Mucosa of rectum (tissue), 2 donors: ENCODE results near the gene OSBPL9.

Experiments used
- H3K27ac ChIP-seq, 2 donors: one replicate each; pipeline ENCODE4 v1.7.0; 2013; ENCODE audit warnings: inconsistent platforms in 2 of 2, low read depth in 2 of 2, low read length in 2 of 2
- H3K27me3 ChIP-seq, 2 donors: one replicate each; pipeline ENCODE4 v1.7.0; 2013; ENCODE audit warnings: low read length in 2 of 2; ENCODE audit not compliant: control insufficient read depth in 2 of 2, insufficient read depth in 2 of 2
- H3K36me3 ChIP-seq, 2 donors: one replicate each; pipeline ENCODE4 v1.7.0; 2013; ENCODE audit warnings: low read length in 2 of 2; ENCODE audit not compliant: control insufficient read depth in 2 of 2, insufficient read depth in 2 of 2
- H3K4me1 ChIP-seq, 2 donors: one replicate each; pipeline ENCODE4 v1.7.0; 2013; ENCODE audit warnings: low read length in 2 of 2, mild to moderate bottlenecking in 1 of 2; ENCODE audit not compliant: control insufficient read depth in 2 of 2, insufficient read depth in 2 of 2
- H3K4me3 ChIP-seq, 2 donors: one replicate each; pipeline ENCODE4 v1.7.0; 2013; ENCODE audit warnings: low read length in 2 of 2
- H3K9ac ChIP-seq, 2 donors: one replicate each; pipeline ENCODE4 v1.7.0; 2013; ENCODE audit warnings: low read length in 2 of 2, low read depth in 1 of 2, mild to moderate bottlenecking in 1 of 2
- H3K9me3 ChIP-seq, 2 donors: one replicate each; pipeline ENCODE4 v1.7.0; 2013; ENCODE audit warnings: low read length in 2 of 2; ENCODE audit not compliant: control insufficient read depth in 2 of 2
- donor health status: healthy.
- donor health status: Normal muscosa, but diverticular disease.

OSBPL9 gene

GRCh38 chr1:51660580-51660979, 43.7 kb downstream of the OSBPL9 start:
- Histone ChIP-seq H3K27me3 (no peaks in the 10 kb centered on the region), H3K27ac (no peak overlapping the region)

DNA sequence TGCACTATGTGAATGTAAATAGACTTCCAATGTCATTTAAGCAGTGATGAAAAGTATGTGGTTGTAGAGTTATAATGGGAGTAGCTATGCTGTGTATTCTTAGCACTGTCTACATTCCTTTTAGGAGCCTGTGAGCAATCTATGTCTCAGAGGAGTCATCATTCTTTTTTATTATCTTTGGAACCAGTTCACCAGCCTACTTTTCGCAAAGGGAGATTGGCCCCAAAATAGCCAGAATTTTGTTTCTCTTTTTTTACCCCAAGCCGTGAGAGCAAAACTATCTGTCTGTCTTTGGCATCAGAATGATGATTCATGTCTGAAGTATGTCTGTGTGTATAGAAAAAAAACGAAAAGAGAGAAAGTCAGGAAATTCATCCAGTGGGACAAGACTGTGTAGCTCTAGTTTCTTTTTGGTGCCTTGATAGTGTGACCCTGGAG, 44.2 kb downstream of the OSBPL9 start:
- Histone ChIP-seq H3K27me3 (no peaks in the 10 kb centered on the region), H3K4me1 (no peaks in the 10 kb centered on the region), H3K27ac (no peak overlapping the region), H3K4me3 (no peak overlapping the region), H3K9ac (no peak overlapping the region), H3K9me3 (no peaks in the 10 kb centered on the region), H3K36me3 (no peaks in the 10 kb centered on the region)

More at GRCh38 chr1:51660580-51660979, 43.7 kb downstream of the OSBPL9 start:
- no peaks in the 10 kb centered on the region for H3K36me3 ChIP-seq
- no peaks in the 10 kb centered on the region for H3K4me1 ChIP-seq
- no peak overlapping the region for H3K9ac ChIP-seq
- H3K9me3 ChIP-seq = no peaks in the 10 kb centered on the region
- H3K4me3 ChIP-seq = no peak overlapping the region

DNA sequence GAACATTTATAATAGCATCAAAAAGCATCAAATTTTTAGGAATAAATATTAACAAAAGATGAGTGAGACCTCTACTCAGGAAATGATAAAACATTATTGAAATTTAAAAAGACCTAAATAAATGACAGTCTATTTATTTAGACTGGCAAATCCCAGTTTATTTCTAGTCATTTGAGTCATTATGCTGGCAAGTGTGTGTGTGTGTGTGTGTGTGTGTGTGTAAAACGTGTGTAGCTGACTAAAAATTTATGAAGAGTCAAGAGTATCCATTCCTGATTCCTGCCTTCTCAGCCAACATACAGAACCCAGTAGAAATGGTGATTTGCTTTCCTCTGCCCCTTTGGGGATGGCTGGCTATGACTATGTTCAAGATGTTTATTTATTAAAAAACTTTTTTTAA, 46.2 kb downstream of the OSBPL9 start:
- Histone ChIP-seq H3K4me1 (no peaks in the 10 kb centered on the region), H3K27me3 (no peaks in the 10 kb centered on the region), H3K36me3 (no peaks in the 10 kb centered on the region), H3K9ac (no peak overlapping the region), H3K27ac (no peak overlapping the region), H3K4me3 (no peak overlapping the region), H3K9me3 (no peaks in the 10 kb centered on the region)

DNA sequence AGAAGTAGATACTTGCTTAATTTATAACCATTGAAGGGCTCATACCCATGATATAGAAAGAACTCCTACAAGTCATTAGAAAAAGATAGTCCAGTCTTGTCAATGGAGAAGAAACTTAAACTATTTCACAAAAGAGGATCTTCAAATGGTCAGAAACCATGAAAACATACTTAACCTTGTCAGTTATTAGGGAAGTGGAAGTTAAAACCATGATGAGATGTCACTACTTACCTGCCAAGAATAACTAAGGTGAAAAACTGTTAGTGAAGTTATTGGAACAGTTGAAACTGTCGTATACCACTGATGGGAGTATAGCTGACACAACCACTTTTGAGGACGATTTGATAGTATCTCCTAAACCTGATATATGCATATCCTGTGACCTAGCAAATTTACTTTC, 46.8 kb downstream of the OSBPL9 start:
- Histone ChIP-seq H3K4me1 (no peaks in the 10 kb centered on the region), H3K27me3 (no peaks in the 10 kb centered on the region), H3K36me3 (no peaks in the 10 kb centered on the region), H3K4me3 (no peak overlapping the region), H3K27ac (no peak overlapping the region), H3K9me3 (no peaks in the 10 kb centered on the region), H3K9ac (no peak overlapping the region)

DNA sequence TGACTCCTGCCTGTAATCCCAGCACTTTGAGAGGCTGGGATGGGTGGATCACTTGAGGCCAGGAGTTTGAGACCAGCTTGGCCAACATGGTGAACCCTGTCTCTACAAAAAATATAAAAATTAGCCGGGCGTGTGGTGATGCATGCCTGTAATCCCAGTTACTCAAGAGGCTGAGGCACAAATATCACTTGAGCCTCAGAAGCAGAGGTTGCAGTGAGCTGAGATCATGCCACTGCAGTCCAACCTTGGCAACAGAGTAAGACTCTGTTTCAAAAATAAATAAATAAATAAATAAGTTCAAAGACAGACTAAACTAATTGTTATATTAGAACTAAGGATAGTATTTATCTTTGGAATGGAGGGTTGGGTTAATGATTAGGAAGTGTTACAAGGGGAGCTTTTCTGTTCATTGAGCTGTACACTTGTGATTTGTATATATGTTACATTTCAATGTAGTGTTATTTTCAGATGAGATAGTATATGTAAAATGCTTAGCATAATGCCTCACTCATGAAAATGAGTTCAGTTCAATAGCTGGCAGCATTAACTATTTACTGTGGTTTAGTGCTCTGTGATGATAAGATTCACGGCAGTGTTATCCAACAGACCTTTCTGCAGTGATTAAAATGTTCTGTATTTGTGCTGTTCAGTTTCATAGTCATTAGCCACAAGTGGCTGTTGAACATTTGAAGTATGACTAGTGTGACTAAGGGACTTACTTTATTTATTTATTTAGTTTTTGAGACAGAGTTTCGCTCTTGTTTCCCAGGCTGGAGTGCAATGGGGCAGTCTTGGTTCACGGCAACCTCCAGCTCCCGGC, 47.7 kb downstream of the OSBPL9 start:
- no peaks in the 10 kb centered on the region for H3K4me1 ChIP-seq
- no peak overlapping the region for H3K27ac ChIP-seq

DNA sequence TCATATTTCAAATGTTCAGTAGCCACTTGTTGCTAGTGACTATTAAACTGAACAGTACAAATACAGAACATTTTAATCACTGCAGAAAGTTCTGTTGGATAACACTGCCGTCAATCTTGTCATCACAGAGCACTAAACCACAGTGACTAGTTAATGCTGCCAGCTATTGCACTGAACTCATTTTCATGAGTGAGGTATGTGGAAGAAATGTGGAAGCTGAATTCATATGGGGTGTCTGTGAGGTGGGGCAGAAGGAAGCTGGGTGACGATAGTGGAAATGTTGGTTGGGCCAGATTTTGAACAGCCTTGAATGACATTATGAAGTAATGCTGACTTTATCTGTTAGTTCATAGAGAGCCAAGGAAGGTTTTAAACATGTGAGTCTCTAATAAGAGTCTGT, 49.6 kb downstream of the OSBPL9 start:
- H3K36me3 ChIP-seq = no peaks in the 10 kb centered on the region
- H3K9ac ChIP-seq = no peak overlapping the region
- H3K27me3 ChIP-seq = no peaks in the 10 kb centered on the region
- no peak overlapping the region for H3K27ac ChIP-seq
- no peak overlapping the region for H3K4me3 ChIP-seq
- no peaks in the 10 kb centered on the region for H3K4me1 ChIP-seq
- H3K9me3 ChIP-seq = no peaks in the 10 kb centered on the region

More for the DNA sequence above, 47.7 kb downstream of the OSBPL9 start:
- Histone ChIP-seq H3K27me3 (no peaks in the 10 kb centered on the region), H3K9ac (no peak overlapping the region), H3K36me3 (no peaks in the 10 kb centered on the region), H3K9me3 (no peaks in the 10 kb centered on the region), H3K4me3 (no peak overlapping the region)

- H3K9me3 ChIP-seq = no peaks in the 10 kb centered on the region
- H3K9ac ChIP-seq = no peak overlapping the region
- no peak overlapping the region for H3K27ac ChIP-seq
- H3K4me3 ChIP-seq = no peak overlapping the region
- no peaks in the 10 kb centered on the region for H3K36me3 ChIP-seq
- H3K4me1 ChIP-seq = no peaks in the 10 kb centered on the region
- H3K27me3 ChIP-seq = no peaks in the 10 kb centered on the region
Measured at GRCh38 chr1:51667561-51667960, 50.7 kb downstream of the OSBPL9 start.

- Histone ChIP-seq H3K36me3 (no peaks in the 10 kb centered on the region), H3K27ac (no peak overlapping the region), H3K27me3 (no peaks in the 10 kb centered on the region), H3K4me1 (no peaks in the 10 kb centered on the region), H3K4me3 (no peak overlapping the region), H3K9me3 (no peaks in the 10 kb centered on the region), H3K9ac (no peak overlapping the region)
Measured at GRCh38 chr1:51669272-51669671, 52.4 kb downstream of the OSBPL9 start.

- no peak overlapping the region for H3K4me3 ChIP-seq
- H3K4me1 ChIP-seq = no peaks in the 10 kb centered on the region
- H3K36me3 ChIP-seq = no peaks in the 10 kb centered on the region
- H3K9ac ChIP-seq = no peak overlapping the region
- no peak overlapping the region for H3K27ac ChIP-seq
- H3K9me3 ChIP-seq = no peaks in the 10 kb centered on the region
- no peaks in the 10 kb centered on the region for H3K27me3 ChIP-seq
Measured at GRCh38 chr1:51669816-51670215, 52.9 kb downstream of the OSBPL9 start.

GRCh38 chr1:51671527-51672325, 54.8 kb downstream of the OSBPL9 start:
- Histone ChIP-seq H3K4me3 (no peak overlapping the region), H3K27me3 (no peaks in the 10 kb centered on the region), H3K36me3 (no peaks in the 10 kb centered on the region), H3K4me1 (no peaks in the 10 kb centered on the region), H3K9ac (no peak overlapping the region), H3K27ac (no peak overlapping the region), H3K9me3 (no peaks in the 10 kb centered on the region)
